Endothelial cell of umbilical vein (primary cell): ENCODE measurements around the gene KISS1. TPM values are rescaled to one million over a fixed set of nuclear protein-coding genes. Genes with fewer than 3 reads are reported as not detected.

ENCODE experiments used
- BruUV-seq: library from RNA; stranded (reverse); fragments of 400-500 nt; replicated peaks from 2 replicates; lab custom pipeline; 2021; lab: Mats Ljungman, UMichigan
- CTCF ChIA-PET: fragments of 300-600, 350-600 bp; sonication (Branson Sonifier 250); formaldehyde crosslinking; loops from one replicate; lab custom pipeline; 2021; ENCODE audit warnings: antibody characterized with exemption, inconsistent platforms; lab: Charles Lee
- POLR2A ChIA-PET: fragments of 300-600, 350-600 bp; sonication (Branson Sonifier 250); formaldehyde crosslinking; loops from one replicate; lab custom pipeline; 2021; ENCODE audit warnings: antibody characterized with exemption, inconsistent platforms; lab: Charles Lee
- DNase-seq: peaks from one replicate; pipeline ENCODE4 v3.0.0-alpha.2; 2011; ENCODE audit warnings: low read depth, low spot score
- FAIRE-seq: peaks from 2 replicates; lab custom pipeline; 2011; peaks lifted over from hg19 to GRCh38; lab: Jason Lieb, UNC
- H2AFZ ChIP-seq: 2 replicates; pipeline ENCODE4 v1.6.0; 2012; ENCODE audit warnings: low read depth, low read length, control low read depth, inconsistent platforms
- H3K27ac ChIP-seq: 2 replicates; pipeline ENCODE4 v1.5.1; 2011; ENCODE audit warnings: low read depth, mild to moderate bottlenecking, control low read depth, low read length, moderate library complexity; ENCODE audit not compliant: insufficient read depth
- H3K27me3 ChIP-seq, 2 experiments: 2 replicates each; pipeline versions ENCODE4 v1.6.0 to v1.6.1; 2011; ENCODE audit warnings: low read length in 2 of 2, mixed read lengths in 1 of 2; ENCODE audit not compliant: control insufficient read depth in 2 of 2, insufficient read depth in 2 of 2
- H3K36me3 ChIP-seq, 2 experiments: 2 replicates in 1 of 2; 3 replicates in 1 of 2; pipeline ENCODE4 v1.5.1; 2011; ENCODE audit warnings: low read length in 2 of 2, mild to moderate bottlenecking in 1 of 2, moderate library complexity in 1 of 2; ENCODE audit not compliant: control insufficient read depth in 2 of 2, insufficient read depth in 2 of 2; ENCODE audit errors: extremely low read depth in 1 of 2
- H3K4me1 ChIP-seq: 3 replicates; pipeline ENCODE4 v1.5.1; 2011; ENCODE audit warnings: mild to moderate bottlenecking, low read length; ENCODE audit not compliant: control insufficient read depth, insufficient read depth; ENCODE audit errors: extremely low read depth
- H3K4me2 ChIP-seq: 2 replicates; pipeline ENCODE4 v1.6.1; 2011; ENCODE audit warnings: low read length, control low read depth, mixed read lengths; ENCODE audit not compliant: insufficient read depth
- H3K4me3 ChIP-seq, 3 experiments: fragments of 200-600 bp in 1 of 3; sonication (generic), shearing (Covaris generic) in 1 of 3; replicated peaks in 1 of 3; 2 replicates each; pipeline ENCODE4 v1.5.1; 2011 to 2016; ENCODE audit warnings: control low read depth in 3 of 3, low read length in 3 of 3, mild to moderate bottlenecking in 2 of 3, inconsistent platforms in 1 of 3, low read depth in 1 of 3, moderate library complexity in 1 of 3; ENCODE audit not compliant: insufficient read depth in 1 of 3
- H3K79me2 ChIP-seq: 2 replicates; pipeline ENCODE4 v1.6.0; 2012; ENCODE audit warnings: low read length, inconsistent platforms; ENCODE audit not compliant: control insufficient read depth, insufficient read depth
- H3K9ac ChIP-seq: replicated peaks from 2 replicates; pipeline ENCODE3; 2011; ENCODE audit warnings: low read length, control low read depth; ENCODE audit not compliant: insufficient read depth; ENCODE audit errors: extremely low read depth
- H3K9me1 ChIP-seq: replicated peaks from 3 replicates; pipeline ENCODE4 v1.6.0; 2011; ENCODE audit warnings: mild to moderate bottlenecking, low read length; ENCODE audit not compliant: control insufficient read depth, insufficient read depth; ENCODE audit errors: extremely low read depth
- H3K9me3 ChIP-seq: replicated peaks from 2 replicates; pipeline ENCODE4 v1.5.1; 2012; ENCODE audit warnings: low read length, inconsistent platforms; ENCODE audit not compliant: control insufficient read depth, insufficient read depth
- H4K20me1 ChIP-seq: replicated peaks from 2 replicates; pipeline ENCODE3; 2011; ENCODE audit warnings: mild to moderate bottlenecking, low read length; ENCODE audit not compliant: control insufficient read depth, insufficient read depth; ENCODE audit errors: extremely low read depth
- EZH2 ChIP-seq: IDR thresholded peaks from 2 replicates; pipeline ENCODE4 v1.6.1; 2012; ENCODE audit warnings: borderline replicate concordance, low read depth, mild to moderate bottlenecking, moderate library complexity, low read length, inconsistent platforms; ENCODE audit not compliant: severe bottlenecking
- FOS ChIP-seq: IDR thresholded peaks from 2 replicates; pipeline ENCODE4 v1.6.1; 2011; ENCODE audit warnings: mild to moderate bottlenecking, low read length, moderate library complexity, borderline replicate concordance; ENCODE audit not compliant: insufficient read depth
- GATA2 ChIP-seq: IDR thresholded peaks from 2 replicates; pipeline ENCODE4 v1.7.0; 2011; ENCODE audit warnings: low read depth, mild to moderate bottlenecking, moderate library complexity, mixed read lengths, low read length; ENCODE audit not compliant: insufficient read length, insufficient read depth
- JUN ChIP-seq: IDR thresholded peaks from 2 replicates; pipeline ENCODE4 v1.6.1; 2011; ENCODE audit warnings: borderline replicate concordance, low read depth; ENCODE audit not compliant: insufficient read length, insufficient read depth
- MYC ChIP-seq: IDR thresholded peaks from one replicate; pipeline ENCODE4 v1.6.1; 2011; ENCODE audit warnings: mild to moderate bottlenecking, low read depth, low read length
- POLR2A ChIP-seq: IDR thresholded peaks from 2 replicates; pipeline ENCODE4 v1.6.1; 2012; ENCODE audit warnings: low read depth, mild to moderate bottlenecking, control low read depth, low read length
- POLR2AphosphoS5 ChIP-seq: IDR thresholded peaks from 2 replicates; pipeline ENCODE4 v1.6.1; 2012; ENCODE audit warnings: low read depth, mild to moderate bottlenecking, control low read depth, low read length, moderate library complexity; ENCODE audit not compliant: insufficient read depth
- dilution Hi-C: fragments of 300-500 bp; cut with MboI; formaldehyde crosslinking; loops from one replicate; pipeline ENCODE4 v1.15.0; 2019; ENCODE audit warnings: low sequenced_read_pairs; ENCODE audit not compliant: extremely low pct_ligation_motif_present
- intact Hi-C: fragments of 100-400 bp; cut with micrococcal nuclease; formaldehyde crosslinking; loops from one replicate; pipeline ENCODE4 v1.10.0; 2022
- polyA plus RNA-seq, 4 experiments: library from polyadenylated mRNA; depleted of rRNA in 3 of 4; stranded (reverse) in 3 of 4; unstranded in 1 of 4; fragments of >200 nt; gene quantifications; 2 replicates each; pipeline versions ENCODE4 v1.2.1 to v1.2.3, GENCODE V29; 2011 to 2012; ENCODE audit warnings: missing spikeins in 1 of 4
- total RNA-seq: library from RNA; stranded (reverse); gene quantifications from 2 replicates; pipeline ENCODE4 v1.2.3, GENCODE V29; 2021
- TF ChIP-seq, protein P1 (sequence below), 2 donors: IDR thresholded peaks; 1 replicate in 1 of 2; 2 replicates in 1 of 2; pipeline ENCODE4 v1.5.1; 2011; ENCODE audit warnings: low read length in 2 of 2, mild to moderate bottlenecking in 2 of 2, moderate library complexity in 2 of 2, control low read depth in 1 of 2, inconsistent platforms in 1 of 2, low read depth in 1 of 2; ENCODE audit not compliant: insufficient read depth in 1 of 2; ENCODE audit errors: extremely low read depth in 1 of 2
- TF ChIP-seq, protein P2 (sequence below): IDR thresholded peaks from 2 replicates; pipeline ENCODE4 v1.6.1; 2011; ENCODE audit not compliant: insufficient read depth, insufficient read length

KISS1 gene
- total and polyA plus RNA-seq, 2 donors (not counting 3 experiments of a cell fraction or from before 2014, with no cell fraction given): 0.22 to 1.00 TPM

DNA sequence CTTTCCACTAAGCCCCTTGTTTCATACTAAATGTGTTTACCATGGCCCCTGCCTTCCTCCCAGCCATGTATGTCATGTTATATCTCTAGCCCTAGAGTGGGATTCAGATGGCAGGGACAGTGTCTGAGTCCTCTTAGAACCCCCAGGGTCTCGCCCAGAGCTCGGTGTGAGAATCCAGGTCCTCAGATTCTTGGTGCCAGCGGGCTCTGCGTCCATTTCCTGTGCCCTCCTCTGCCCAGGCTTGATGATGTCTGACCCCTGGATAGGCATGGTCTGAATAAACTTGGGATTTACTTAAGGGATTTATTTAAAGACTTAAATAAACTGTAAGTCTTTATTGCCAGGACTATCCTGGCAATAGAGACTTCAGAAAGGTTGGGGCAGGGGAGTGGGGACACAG, 6.2 kb upstream of the KISS1 start:
- no peak for FAIRE-seq

DNA sequence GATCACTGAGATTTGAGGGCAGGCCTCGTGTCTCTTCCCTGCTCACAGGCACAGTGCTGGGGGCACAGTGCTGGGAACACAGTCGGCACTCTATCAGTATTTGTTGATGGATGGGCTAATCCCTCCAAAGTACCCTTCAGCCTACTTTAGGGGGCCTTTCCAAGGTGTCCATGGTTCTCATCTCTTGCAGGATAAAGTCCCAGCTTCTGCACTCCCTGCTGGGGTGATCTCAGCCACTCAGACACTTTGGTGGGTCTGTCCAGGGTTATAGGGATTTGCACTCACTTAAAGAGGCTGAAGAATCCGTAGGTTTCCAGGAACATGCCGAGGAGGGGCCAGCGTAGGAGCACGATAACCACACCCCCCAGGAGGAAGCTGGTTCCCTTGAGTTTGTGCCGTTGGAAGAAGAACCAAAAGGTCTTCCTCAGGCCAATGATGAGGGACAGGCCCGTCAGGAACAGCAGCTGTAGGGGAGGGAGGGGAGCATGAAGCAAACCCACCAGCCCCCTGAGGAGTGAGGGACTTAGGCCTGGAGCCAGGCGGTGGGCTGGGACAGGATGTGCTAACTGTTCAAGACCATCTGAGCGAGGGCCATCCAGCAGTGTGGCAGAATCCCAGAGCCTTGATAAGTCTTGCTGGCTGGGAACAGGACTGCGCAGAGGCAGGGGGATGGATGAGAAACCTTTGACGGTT, 5.2 kb upstream of the KISS1 start:
- TF ChIP-seq, protein P1, sequence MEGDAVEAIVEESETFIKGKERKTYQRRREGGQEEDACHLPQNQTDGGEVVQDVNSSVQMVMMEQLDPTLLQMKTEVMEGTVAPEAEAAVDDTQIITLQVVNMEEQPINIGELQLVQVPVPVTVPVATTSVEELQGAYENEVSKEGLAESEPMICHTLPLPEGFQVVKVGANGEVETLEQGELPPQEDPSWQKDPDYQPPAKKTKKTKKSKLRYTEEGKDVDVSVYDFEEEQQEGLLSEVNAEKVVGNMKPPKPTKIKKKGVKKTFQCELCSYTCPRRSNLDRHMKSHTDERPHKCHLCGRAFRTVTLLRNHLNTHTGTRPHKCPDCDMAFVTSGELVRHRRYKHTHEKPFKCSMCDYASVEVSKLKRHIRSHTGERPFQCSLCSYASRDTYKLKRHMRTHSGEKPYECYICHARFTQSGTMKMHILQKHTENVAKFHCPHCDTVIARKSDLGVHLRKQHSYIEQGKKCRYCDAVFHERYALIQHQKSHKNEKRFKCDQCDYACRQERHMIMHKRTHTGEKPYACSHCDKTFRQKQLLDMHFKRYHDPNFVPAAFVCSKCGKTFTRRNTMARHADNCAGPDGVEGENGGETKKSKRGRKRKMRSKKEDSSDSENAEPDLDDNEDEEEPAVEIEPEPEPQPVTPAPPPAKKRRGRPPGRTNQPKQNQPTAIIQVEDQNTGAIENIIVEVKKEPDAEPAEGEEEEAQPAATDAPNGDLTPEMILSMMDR (IDR thresholded peaks at IDR 0.05; ENCODE audit: extremely low read depth in 1 of 2, insufficient read depth in 1 of 2, low read depth in 1 of 2, low read length in 2 of 2): no peak
- TF ChIP-seq EZH2 (no peak), POLR2A (no peak), MYC (no peak), FOS (no peak), JUN (no peak), GATA2 (no peak), POLR2AphosphoS5 (no peak)
- TF ChIP-seq, protein P2, sequence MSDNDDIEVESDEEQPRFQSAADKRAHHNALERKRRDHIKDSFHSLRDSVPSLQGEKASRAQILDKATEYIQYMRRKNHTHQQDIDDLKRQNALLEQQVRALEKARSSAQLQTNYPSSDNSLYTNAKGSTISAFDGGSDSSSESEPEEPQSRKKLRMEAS: no peak
- H3K27ac ChIP-seq: no peak overlapping the region
- BruUV-seq: no TSS peak
- H3K9me3 ChIP-seq: no peaks in the 10 kb centered on the region
- H4K20me1 ChIP-seq: no peaks in the 10 kb centered on the region
- ChIA-PET CTCF (interaction anchor here (0.8 to 11.0 kb wide), 3 partner anchors 11 to 30 kb away, joined by 4 to 770 read pairs (median 5); partner anchors contain the start of genes GOLT1A and REN), POLR2A (no interaction called here)
- no peaks in the 10 kb centered on the region for H3K36me3 ChIP-seq
- DNase-seq: no peak
- no peaks in the 10 kb centered on the region for H3K79me2 ChIP-seq
- H3K9me1 ChIP-seq: no peaks in the 10 kb centered on the region
- intact Hi-C loops: no loop called here
- H3K9ac ChIP-seq: no peak overlapping the region
- dilution Hi-C loops: no loop called here
- H3K27me3 ChIP-seq: no peaks in the 10 kb centered on the region
- no peak for FAIRE-seq
- H3K4me2 ChIP-seq: no peak overlapping the region
- H2AFZ ChIP-seq: no peak overlapping the region
- peaks cover 31% of the 10 kb centered on the region for H3K4me1 ChIP-seq
- H3K4me3 ChIP-seq: no peak overlapping the region

More for the DNA sequence above, 6.2 kb upstream of the KISS1 start:
- ChIA-PET CTCF (interaction anchor here (0.6 to 11.0 kb wide), 2 partner anchors 31 to 51 kb away, joined by 3 to 770 read pairs; partner anchors contain the start of genes ETNK2 and REN), POLR2A (no interaction called here)
- no peaks in the 10 kb centered on the region for H3K9me1 ChIP-seq
- H4K20me1 ChIP-seq: no peaks in the 10 kb centered on the region
- no peaks in the 10 kb centered on the region for H3K79me2 ChIP-seq
- dilution Hi-C loops: no loop called here
- DNase-seq: no peak
- intact Hi-C loops: no loop called here
- TF ChIP-seq FOS: no peak
- no peaks in the 10 kb centered on the region for H3K36me3 ChIP-seq
- no peak overlapping the region for H3K4me3 ChIP-seq
- H3K9ac ChIP-seq: no peak overlapping the region
- no peaks in the 10 kb centered on the region for H3K27me3 ChIP-seq
- H3K4me2 ChIP-seq: no peak overlapping the region
- no peak overlapping the region for H3K27ac ChIP-seq
- H3K4me1 ChIP-seq: peaks cover 24% of the 10 kb centered on the region
- no TSS peak for BruUV-seq
- no peak overlapping the region for H2AFZ ChIP-seq
- no peaks in the 10 kb centered on the region for H3K9me3 ChIP-seq
